Mammary epithelial cell (primary cell): Measurements from ENCODE around the gene BRI3.

ENCODE experiments used
- EZH2 ChIP-seq: IDR thresholded peaks from 2 replicates; pipeline ENCODE4 v1.6.1; 2012; ENCODE audit warnings: low read length, inconsistent platforms, borderline replicate concordance
- TF ChIP-seq, protein P1 (sequence below), 2 donors: IDR thresholded peaks in 1 of 2; conservative IDR thresholded peaks in 1 of 2; 2 replicates each; pipeline ENCODE4 v1.5.1; 2011 to 2012; ENCODE audit warnings: inconsistent platforms in 2 of 2, low read length in 2 of 2, mild to moderate bottlenecking in 2 of 2, control low read depth in 1 of 2, low read depth in 1 of 2; ENCODE audit not compliant: insufficient read depth in 1 of 2; ENCODE audit errors: extremely low read depth in 1 of 2

DNA sequence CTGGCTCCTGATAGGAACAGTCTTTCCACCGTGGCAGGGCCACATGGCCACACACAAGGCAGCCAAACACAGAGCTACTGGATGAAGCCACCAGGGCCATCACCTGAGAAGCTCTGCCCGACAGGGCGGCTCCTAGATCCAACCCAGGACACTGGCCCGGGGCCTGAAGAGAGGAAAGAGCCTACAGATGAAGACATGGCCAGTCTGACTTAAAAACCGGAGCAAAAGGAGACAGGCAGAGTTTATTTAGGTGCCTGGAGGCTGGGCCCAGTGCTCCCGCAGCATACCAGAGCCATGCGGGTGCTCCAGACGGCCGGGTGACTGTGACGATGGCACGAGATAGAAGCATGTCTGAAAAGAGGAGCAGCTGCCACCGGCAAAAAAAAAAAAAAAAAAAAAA lies 33.3 kb upstream of the BRI3 start:
- TF ChIP-seq, protein P1, sequence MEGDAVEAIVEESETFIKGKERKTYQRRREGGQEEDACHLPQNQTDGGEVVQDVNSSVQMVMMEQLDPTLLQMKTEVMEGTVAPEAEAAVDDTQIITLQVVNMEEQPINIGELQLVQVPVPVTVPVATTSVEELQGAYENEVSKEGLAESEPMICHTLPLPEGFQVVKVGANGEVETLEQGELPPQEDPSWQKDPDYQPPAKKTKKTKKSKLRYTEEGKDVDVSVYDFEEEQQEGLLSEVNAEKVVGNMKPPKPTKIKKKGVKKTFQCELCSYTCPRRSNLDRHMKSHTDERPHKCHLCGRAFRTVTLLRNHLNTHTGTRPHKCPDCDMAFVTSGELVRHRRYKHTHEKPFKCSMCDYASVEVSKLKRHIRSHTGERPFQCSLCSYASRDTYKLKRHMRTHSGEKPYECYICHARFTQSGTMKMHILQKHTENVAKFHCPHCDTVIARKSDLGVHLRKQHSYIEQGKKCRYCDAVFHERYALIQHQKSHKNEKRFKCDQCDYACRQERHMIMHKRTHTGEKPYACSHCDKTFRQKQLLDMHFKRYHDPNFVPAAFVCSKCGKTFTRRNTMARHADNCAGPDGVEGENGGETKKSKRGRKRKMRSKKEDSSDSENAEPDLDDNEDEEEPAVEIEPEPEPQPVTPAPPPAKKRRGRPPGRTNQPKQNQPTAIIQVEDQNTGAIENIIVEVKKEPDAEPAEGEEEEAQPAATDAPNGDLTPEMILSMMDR (conservative IDR thresholded peaks at IDR 0.05 in 1 of 2, IDR thresholded peaks at IDR 0.05 in 1 of 2; ENCODE audit: extremely low read depth in 1 of 2, insufficient read depth in 1 of 2, low read depth in 1 of 2, low read length in 2 of 2), result no peak
- TF ChIP-seq EZH2, result no peak
